ENCODE measurements around the gene OTX2.

OTX2 gene

GRCh38 chr14:56808110-56808382 lies 2.2 kb downstream of the OTX2 start:
- peak overlapping the region; percentile 44 for H3K4me3 ChIP-seq (ENCODE audit: insufficient read length, low read depth)
- TF ChIP-seq SUZ12 (IDR thresholded peaks at IDR 0.05; ENCODE audit: extremely low read depth, insufficient read depth, insufficient read length) = no peak
- TF ChIP-seq YY1 (IDR thresholded peaks at IDR 0.05; ENCODE audit: insufficient read depth, insufficient read length) = no peak
- TF ChIP-seq ZNF274 (IDR thresholded peaks at IDR 0.05; ENCODE audit: low read depth, low read length) = no peak
- peaks cover 6% of the 10 kb centered on the region for H3K36me3 ChIP-seq (ENCODE audit: insufficient read depth, insufficient read length, low read length)
- H3K9ac ChIP-seq (ENCODE audit: insufficient read length, low read depth) = peak overlapping the region; percentile 76
- peaks cover 82% of the 10 kb centered on the region for H3K27me3 ChIP-seq (ENCODE audit: insufficient read depth, insufficient read length)
- DNase-seq (ENCODE audit: low read depth, low spot score) = no peak
- peaks cover 6% of the 10 kb centered on the region; the same call in 1 of the 2 replicates for H3K9me3 ChIP-seq (ENCODE audit: insufficient read depth, low read length)
- H3K4me1 ChIP-seq (ENCODE audit: insufficient read depth, insufficient read length) = peaks cover 2% of the 10 kb centered on the region

DNA sequence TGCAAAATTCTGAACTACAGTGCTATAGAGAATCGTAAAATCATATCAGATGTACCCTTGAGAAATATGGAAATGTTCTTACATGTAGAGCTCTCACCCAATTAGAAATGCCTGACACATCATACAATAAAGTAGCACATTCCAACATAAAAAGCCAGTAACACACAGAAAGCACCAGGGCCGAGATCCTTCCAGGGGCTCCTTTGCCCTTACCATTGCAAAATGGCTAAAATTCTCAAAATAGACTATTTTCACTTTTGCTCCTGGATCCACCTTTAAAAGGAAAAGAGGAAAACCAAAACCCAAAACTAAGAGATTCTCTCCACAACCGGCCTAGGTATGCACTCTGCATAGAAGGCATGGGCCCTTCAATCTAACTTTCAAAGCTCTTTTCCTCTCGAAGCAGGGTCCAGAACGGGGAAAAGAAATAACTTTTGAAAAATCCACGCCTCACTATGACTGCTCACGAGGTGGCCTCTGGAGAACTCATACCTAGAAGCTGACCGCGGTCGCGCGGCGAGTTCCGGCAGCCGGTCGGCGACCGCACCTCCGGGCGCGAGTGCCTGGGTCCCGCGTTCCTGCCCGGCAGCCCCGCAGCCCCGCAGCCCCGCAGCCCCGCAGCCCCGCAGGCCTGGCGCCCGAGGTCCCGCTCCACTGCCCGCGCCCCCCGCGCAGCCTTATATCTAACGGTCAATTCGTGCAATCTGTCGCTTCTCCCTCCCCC lies 2.7 kb downstream of the OTX2 start:
- no peak for TF ChIP-seq YY1 (IDR thresholded peaks at IDR 0.05; ENCODE audit: insufficient read depth, insufficient read length)
- no peak for TF ChIP-seq SUZ12 (IDR thresholded peaks at IDR 0.05; ENCODE audit: extremely low read depth, insufficient read depth, insufficient read length)
- TF ChIP-seq ZNF274 (IDR thresholded peaks at IDR 0.05; ENCODE audit: low read depth, low read length) = no peak
- DNase-seq (ENCODE audit: low read depth, low spot score) = no peak
- H3K9me3 ChIP-seq (ENCODE audit: insufficient read depth, low read length) = peaks cover 6% of the 10 kb centered on the region; the same call in 1 of the 2 replicates
- peaks cover 2% of the 10 kb centered on the region for H3K4me1 ChIP-seq (ENCODE audit: insufficient read depth, insufficient read length)
- H3K27me3 ChIP-seq (ENCODE audit: insufficient read depth, insufficient read length) = peaks cover 82% of the 10 kb centered on the region
- H3K9ac ChIP-seq (ENCODE audit: insufficient read length, low read depth) = peak overlapping the region; percentile 76
- peaks cover 11% of the 10 kb centered on the region for H3K36me3 ChIP-seq (ENCODE audit: insufficient read depth, insufficient read length, low read length)
- peak overlapping the region; percentile 44 for H3K4me3 ChIP-seq (ENCODE audit: insufficient read length, low read depth)

DNA sequence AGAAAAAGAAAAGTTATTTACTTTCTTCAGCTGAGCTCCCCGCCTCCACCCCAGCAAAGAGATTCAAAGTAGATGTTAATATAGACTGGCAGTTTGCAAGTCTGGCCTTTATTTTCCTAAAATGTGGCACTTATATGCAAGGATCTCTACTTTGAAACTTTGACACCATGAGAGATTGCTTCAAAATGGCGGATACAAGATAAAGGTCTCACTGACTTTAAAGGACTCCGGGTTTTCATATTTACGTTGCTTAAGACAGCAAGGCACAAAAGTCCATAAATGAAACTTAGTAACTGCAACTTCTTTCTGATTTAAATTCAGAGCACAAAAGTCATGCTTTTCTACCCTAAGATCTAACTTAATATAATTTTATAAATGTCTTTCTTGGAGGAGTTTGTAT lies 3.5 kb downstream of the OTX2 start:
- Histone ChIP-seq H3K9ac (ENCODE audit: insufficient read length, low read depth) (no peak overlapping the region), H3K9me3 (ENCODE audit: insufficient read depth, low read length) (peaks cover 6% of the 10 kb centered on the region; the same call in 1 of the 2 replicates), H3K36me3 (ENCODE audit: insufficient read depth, insufficient read length, low read length) (peaks cover 15% of the 10 kb centered on the region), H3K4me1 (ENCODE audit: insufficient read depth, insufficient read length) (no peaks in the 10 kb centered on the region), H3K4me3 (ENCODE audit: insufficient read length, low read depth) (no peak overlapping the region), H3K27me3 (ENCODE audit: insufficient read depth, insufficient read length) (peaks cover 79% of the 10 kb centered on the region)
- TF ChIP-seq ZNF274 (IDR thresholded peaks at IDR 0.05; ENCODE audit: low read depth, low read length) = no peak
- no peak for TF ChIP-seq SUZ12 (IDR thresholded peaks at IDR 0.05; ENCODE audit: extremely low read depth, insufficient read depth, insufficient read length)
- TF ChIP-seq YY1 (IDR thresholded peaks at IDR 0.05; ENCODE audit: insufficient read depth, insufficient read length) = no peak
- no peak for DNase-seq (ENCODE audit: low read depth, low spot score)

DNA sequence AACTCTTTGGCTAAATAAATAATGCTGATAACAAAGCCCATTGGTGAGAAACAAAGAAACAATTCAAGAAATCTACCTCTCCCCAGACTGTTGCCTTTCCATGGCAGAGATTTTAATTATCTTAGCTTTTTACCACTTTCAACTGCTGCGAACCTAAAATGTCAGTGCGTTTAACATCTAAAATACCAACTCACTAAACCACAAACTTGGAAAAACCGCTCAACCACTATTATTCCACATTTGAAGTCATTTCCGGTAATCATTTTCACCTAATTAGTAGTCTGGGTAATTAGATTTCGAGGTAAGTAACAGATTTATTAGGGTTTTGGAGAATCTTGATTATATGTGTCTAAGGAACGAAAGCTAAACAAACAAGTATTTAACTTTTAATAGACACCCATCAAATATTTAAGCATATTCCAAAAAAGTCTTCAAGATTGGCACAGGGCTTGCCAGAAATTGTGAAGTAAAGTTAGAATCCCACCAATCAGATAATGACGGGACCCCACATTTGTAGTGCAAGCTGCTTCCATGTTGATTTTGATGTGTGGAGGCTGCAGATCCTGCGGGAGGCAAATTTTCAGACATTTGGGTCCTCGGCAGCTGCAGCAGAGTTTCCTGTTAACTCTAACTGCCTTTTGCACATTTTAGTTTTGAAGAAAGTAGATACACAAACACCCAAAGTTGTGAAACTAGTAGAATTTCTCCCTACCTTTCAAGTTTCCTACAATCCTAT lies 4.1 kb downstream of the OTX2 start:
- no peaks in the 10 kb centered on the region for H3K4me1 ChIP-seq (ENCODE audit: insufficient read depth, insufficient read length)
- no peak for TF ChIP-seq ZNF274 (IDR thresholded peaks at IDR 0.05; ENCODE audit: low read depth, low read length)
- no peak for TF ChIP-seq SUZ12 (IDR thresholded peaks at IDR 0.05; ENCODE audit: extremely low read depth, insufficient read depth, insufficient read length)
- TF ChIP-seq YY1 (IDR thresholded peaks at IDR 0.05; ENCODE audit: insufficient read depth, insufficient read length) = no peak
- no peak overlapping the region for H3K9ac ChIP-seq (ENCODE audit: insufficient read length, low read depth)
- no peak for DNase-seq (ENCODE audit: low read depth, low spot score)
- peaks cover 74% of the 10 kb centered on the region for H3K27me3 ChIP-seq (ENCODE audit: insufficient read depth, insufficient read length)
- H3K4me3 ChIP-seq (ENCODE audit: insufficient read length, low read depth) = peak overlapping the region; percentile 22
- H3K9me3 ChIP-seq (ENCODE audit: insufficient read depth, low read length) = peaks cover 6% of the 10 kb centered on the region; the same call in 1 of the 2 replicates
- H3K36me3 ChIP-seq (ENCODE audit: insufficient read depth, insufficient read length, low read length) = peaks cover 16% of the 10 kb centered on the region

- TF ChIP-seq YY1 (IDR thresholded peaks at IDR 0.05; ENCODE audit: insufficient read depth, insufficient read length) = no peak
- no peak for TF ChIP-seq ZNF274 (IDR thresholded peaks at IDR 0.05; ENCODE audit: low read depth, low read length)
- TF ChIP-seq SUZ12 (IDR thresholded peaks at IDR 0.05; ENCODE audit: extremely low read depth, insufficient read depth, insufficient read length) = no peak
- Histone ChIP-seq H3K4me3 (ENCODE audit: insufficient read length, low read depth) (peak overlapping the region; percentile 79), H3K27me3 (ENCODE audit: insufficient read depth, insufficient read length) (peaks cover 66% of the 10 kb centered on the region)
Measured at GRCh38 chr14:56805201-56805991, 4.9 kb downstream of the OTX2 start.

DNA sequence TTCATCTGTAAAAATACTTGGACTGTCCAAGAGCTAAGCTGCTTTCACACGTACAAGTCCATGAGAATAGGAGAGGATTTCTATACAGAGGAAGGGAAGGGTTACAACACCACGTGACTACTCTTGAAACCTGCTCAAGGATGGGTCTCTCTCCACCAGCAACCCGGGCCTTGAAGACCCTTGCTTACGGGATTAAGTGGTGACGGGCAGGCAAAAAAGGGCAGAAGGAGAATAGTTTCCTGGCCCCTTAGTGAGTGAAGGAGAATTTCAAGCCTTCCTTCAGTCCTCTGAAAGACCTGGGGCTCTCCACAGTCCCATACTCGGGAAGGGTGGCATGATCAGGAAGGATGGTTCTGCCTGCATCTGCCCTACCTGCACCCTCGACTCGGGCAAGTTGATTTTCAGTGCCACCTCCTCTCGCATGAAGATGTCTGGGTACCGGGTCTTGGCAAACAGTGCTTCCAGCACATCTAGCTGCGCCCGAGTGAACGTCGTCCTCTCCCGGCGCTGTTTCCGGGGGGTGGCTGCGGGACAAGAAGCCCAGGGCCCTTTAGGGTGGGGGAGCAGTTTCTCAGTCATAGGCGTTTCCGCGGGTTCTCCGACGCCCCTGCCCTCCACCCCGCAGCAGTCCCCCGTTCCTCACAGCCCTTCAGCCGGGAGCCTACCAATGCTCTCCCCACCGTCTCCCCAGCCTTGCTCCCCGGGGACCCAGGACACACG lies 6.3 kb downstream of the OTX2 start:
- no peak for DNase-seq (ENCODE audit: low read depth, low spot score)
- Histone ChIP-seq H3K36me3 (ENCODE audit: insufficient read depth, insufficient read length, low read length) (peaks cover 16% of the 10 kb centered on the region), H3K9me3 (ENCODE audit: insufficient read depth, low read length) (peaks cover 6% of the 10 kb centered on the region; the same call in 1 of the 2 replicates), H3K4me3 (ENCODE audit: insufficient read length, low read depth) (peak overlapping the region; percentile 79), H3K9ac (ENCODE audit: insufficient read length, low read depth) (peak overlapping the region; percentile 86), H3K4me1 (ENCODE audit: insufficient read depth, insufficient read length) (no peaks in the 10 kb centered on the region), H3K27me3 (ENCODE audit: insufficient read depth, insufficient read length) (peaks cover 52% of the 10 kb centered on the region)
- no peak for TF ChIP-seq YY1 (IDR thresholded peaks at IDR 0.05; ENCODE audit: insufficient read depth, insufficient read length)
- TF ChIP-seq ZNF274 (IDR thresholded peaks at IDR 0.05; ENCODE audit: low read depth, low read length) = no peak
- TF ChIP-seq SUZ12 (IDR thresholded peaks at IDR 0.05; ENCODE audit: extremely low read depth, insufficient read depth, insufficient read length) = no peak

More at GRCh38 chr14:56805201-56805991, 4.9 kb downstream of the OTX2 start:
- Histone ChIP-seq H3K36me3 (ENCODE audit: insufficient read depth, insufficient read length, low read length) (peaks cover 16% of the 10 kb centered on the region), H3K9ac (ENCODE audit: insufficient read length, low read depth) (peak overlapping the region; percentile 86), H3K4me1 (ENCODE audit: insufficient read depth, insufficient read length) (no peaks in the 10 kb centered on the region), H3K9me3 (ENCODE audit: insufficient read depth, low read length) (peaks cover 6% of the 10 kb centered on the region; the same call in 1 of the 2 replicates)
- DNase-seq (ENCODE audit: low read depth, low spot score) = peak; percentile 89
